Kidney capillary endothelial cell (primary cell): ENCODE measurements around the gene CSH1.
"Not testable (repeated sequence)": the region's sequence is repeated elsewhere in the genome, so short reads cannot be mapped to it uniquely, and the experiment has no call there.

ENCODE experiments used
- DNase-seq: peaks from one replicate; pipeline ENCODE4 v3.0.0-alpha.2; 2018; ENCODE audit warnings: low spot score

CSH1 gene

GRCh38 chr17:63928966-63929695 lies 32.8 kb upstream of the CSH1 start:
- no peak for DNase-seq

GRCh38 chr17:63928172-63928666 lies 31.8 kb upstream of the CSH1 start:
- no peak for DNase-seq

DNA sequence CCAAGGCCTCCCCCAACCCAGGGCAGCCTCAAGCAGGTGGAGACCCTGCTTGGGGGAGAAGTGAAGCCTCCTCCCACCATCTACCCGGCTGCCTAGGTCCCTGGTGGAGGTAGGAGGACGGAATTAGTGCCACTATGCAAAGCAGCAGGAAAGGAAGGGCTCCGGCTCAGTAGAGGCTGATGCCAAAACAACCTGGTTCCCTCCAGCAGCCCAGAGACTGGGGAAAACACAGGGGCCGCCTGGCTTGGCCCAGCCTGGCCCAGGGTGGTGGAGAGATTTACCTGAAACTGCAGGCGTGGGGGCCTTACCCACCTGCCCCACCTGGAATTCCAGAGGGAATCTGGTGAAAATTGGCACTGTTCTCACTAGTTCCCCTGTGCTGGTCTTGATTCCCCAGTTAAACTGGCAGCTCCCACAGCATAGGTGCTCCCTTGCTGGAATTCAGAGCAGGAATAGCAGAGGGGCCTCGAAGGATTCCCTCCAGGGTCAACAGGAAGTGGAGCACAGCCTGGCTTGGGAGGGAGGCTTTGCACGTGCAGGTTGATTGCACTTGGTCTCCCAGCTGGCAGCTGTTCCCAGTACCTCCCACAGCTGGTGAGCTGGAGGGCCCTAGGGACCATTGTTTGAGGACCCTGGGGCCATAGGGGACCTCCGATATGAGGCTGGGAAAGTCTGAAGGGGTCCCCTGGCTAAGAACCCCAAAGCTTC lies 31.2 kb upstream of the CSH1 start:
- DNase-seq = no peak

- DNase-seq = no peak
Observed at GRCh38 chr17:63926164-63926563, 29.8 kb upstream of the CSH1 start.

- no peak for DNase-seq
Observed at GRCh38 chr17:63925615-63926014, 29.2 kb upstream of the CSH1 start.

- not testable (repeated sequence) for DNase-seq
Observed at GRCh38 chr17:63922402-63922801, 26.0 kb upstream of the CSH1 start.

GRCh38 chr17:63920779-63921178 lies 24.4 kb upstream of the CSH1 start:
- not testable (repeated sequence) for DNase-seq

GRCh38 chr17:63920050-63920449 lies 23.7 kb upstream of the CSH1 start:
- not testable (repeated sequence) for DNase-seq

DNA sequence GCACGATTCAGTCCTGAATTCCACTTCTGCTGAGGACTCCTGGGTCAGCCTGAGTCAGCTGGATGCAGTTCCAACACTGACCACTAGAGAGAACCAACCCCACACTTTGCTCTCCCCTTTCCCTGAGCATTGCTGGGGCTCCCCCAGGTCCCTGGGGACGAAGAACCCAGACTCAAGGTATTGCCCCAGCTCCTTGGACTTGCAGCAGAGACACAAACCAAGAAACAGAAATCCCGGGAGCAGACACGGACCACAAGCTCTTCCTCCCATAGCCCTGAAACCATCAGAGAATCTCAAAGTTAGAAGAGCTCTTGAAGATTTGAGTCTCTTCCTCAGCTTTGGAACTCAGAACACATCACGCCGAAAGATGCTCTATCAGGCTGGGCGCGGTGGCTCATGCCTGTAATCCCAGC lies 22.9 kb upstream of the CSH1 start:
- DNase-seq = peak; percentile 44

- DNase-seq = not testable (repeated sequence)
Observed at GRCh38 chr17:63918789-63919305, 22.5 kb upstream of the CSH1 start, which contains the start of gene GH1. Gene GH1 (minus strand): TSS chr17:63918839. CDS start chr17:63918776, 63 bp downstream.

DNA sequence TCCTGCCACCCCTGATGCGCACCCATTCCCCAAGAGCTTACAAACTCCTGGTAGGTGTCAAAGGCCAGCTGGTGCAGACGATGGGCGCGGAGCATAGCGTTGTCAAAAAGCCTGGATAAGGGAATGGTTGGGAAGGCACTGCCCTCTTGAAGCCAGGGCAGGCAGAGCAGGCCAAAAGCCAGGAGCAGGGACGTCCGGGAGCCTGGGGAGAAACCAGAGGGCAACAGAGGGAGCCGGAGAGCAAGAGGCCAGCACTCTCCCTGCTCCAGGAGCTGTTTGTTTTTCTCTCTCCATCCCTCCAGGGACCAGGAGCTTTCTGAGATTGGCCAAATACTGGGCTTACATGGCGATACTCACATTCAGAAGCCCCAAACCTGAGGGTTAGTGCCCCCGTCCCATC lies 21.9 kb upstream of the CSH1 start:
- DNase-seq = no peak

GRCh38 chr17:63917646-63918045 lies 21.3 kb upstream of the CSH1 start:
- DNase-seq = no peak

- DNase-seq = not testable (repeated sequence)
Observed at GRCh38 chr17:63917206-63917605, 20.8 kb upstream of the CSH1 start.

- no peak for DNase-seq
Observed at GRCh38 chr17:63916566-63917185, 20.3 kb upstream of the CSH1 start.

- not testable (repeated sequence) for DNase-seq
Observed at GRCh38 chr17:63915753-63916152, 19.4 kb upstream of the CSH1 start.

DNA sequence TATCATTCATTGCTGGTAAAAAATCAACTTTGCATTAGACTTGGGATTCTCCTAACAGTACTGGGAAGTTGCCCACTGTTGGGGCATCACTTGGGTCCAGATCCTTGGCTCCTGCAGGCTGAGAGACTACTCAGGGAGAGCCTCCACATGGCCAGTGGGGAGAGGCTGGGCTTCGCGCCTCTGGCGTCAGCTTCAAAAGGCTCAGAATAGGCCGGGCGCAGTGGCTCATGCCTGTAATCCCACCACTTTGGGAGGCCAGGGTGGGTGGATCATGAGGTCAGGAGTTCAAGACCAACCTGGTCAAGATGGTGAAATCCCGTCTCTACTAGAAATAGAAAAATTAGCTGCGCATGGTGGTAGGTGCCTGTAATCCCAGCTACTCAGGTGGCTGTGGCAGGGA lies 18.1 kb upstream of the CSH1 start:
- DNase-seq = no peak

DNA sequence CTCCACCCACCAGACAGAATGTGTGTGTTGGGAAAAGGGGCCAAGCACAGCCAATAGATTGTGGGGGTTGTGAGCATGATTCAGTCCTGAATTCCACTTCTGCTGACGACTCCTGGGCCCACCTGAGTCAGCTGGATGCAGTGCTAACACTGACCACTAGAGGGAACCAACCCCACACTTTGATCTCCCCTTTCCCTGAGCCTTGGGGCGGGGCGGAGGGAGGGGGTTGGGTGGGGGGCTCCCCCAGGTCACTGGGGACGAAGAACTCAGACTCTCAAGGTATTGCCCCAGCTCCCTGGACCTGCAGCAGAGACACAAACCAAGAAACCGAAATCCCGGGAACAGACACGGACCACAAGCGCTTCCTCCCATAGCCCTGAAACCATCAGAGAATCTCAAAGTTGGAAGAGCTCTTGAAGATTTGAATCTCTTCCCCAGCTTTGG lies 15.3 kb upstream of the CSH1 start:
- no peak for DNase-seq

- no peak for DNase-seq
Observed at GRCh38 chr17:63911041-63911635, 14.8 kb upstream of the CSH1 start, which contains the start of gene CSHL1. Gene CSHL1 (minus strand): TSS chr17:63911258. CDS start chr17:63911196, 62 bp downstream.

DNA sequence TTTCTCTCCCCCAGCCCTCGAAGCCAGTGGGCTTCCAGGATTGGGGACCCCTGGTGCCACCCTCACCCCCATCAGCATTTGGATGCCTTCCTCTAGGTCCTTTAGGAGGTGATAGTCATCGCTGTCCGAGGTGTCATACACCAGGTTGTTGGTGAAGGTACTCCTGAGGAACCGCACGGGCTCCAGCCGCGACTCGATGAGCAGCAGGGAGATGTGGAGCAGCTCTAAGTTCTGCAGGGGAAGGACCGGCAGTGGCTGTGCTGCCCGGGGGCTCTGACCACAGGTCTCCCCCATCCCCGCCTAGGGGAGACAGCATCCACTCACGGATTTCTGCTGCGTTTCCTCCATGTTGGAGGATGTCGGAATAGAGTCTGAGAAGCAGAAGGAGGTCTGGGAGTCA lies 13.7 kb upstream of the CSH1 start:
- DNase-seq = no peak

- DNase-seq = not testable (repeated sequence)
Observed at GRCh38 chr17:63909586-63909985, 13.2 kb upstream of the CSH1 start.

GRCh38 chr17:63907161-63907778 lies 10.9 kb upstream of the CSH1 start:
- not testable (repeated sequence) for DNase-seq
